ENCODE data around the gene UROC1.

The UROC1 gene

GRCh38 chr3:126519506-126520455 is 2.2 kb upstream of the UROC1 start:
- H3K27ac ChIP-seq = no peak overlapping the region
- TF ChIP-seq, protein P1, sequence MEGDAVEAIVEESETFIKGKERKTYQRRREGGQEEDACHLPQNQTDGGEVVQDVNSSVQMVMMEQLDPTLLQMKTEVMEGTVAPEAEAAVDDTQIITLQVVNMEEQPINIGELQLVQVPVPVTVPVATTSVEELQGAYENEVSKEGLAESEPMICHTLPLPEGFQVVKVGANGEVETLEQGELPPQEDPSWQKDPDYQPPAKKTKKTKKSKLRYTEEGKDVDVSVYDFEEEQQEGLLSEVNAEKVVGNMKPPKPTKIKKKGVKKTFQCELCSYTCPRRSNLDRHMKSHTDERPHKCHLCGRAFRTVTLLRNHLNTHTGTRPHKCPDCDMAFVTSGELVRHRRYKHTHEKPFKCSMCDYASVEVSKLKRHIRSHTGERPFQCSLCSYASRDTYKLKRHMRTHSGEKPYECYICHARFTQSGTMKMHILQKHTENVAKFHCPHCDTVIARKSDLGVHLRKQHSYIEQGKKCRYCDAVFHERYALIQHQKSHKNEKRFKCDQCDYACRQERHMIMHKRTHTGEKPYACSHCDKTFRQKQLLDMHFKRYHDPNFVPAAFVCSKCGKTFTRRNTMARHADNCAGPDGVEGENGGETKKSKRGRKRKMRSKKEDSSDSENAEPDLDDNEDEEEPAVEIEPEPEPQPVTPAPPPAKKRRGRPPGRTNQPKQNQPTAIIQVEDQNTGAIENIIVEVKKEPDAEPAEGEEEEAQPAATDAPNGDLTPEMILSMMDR (IDR thresholded peaks at IDR 0.05) = no peak
- no peak for TF ChIP-seq ZFX (IDR thresholded peaks at IDR 0.05; ENCODE audit: borderline replicate concordance)

GRCh38 chr3:126518779-126519177 is 1.2 kb upstream of the UROC1 start:
- no peak for TF ChIP-seq ZFX (IDR thresholded peaks at IDR 0.05; ENCODE audit: borderline replicate concordance)
- no peak overlapping the region for H3K27ac ChIP-seq

DNA sequence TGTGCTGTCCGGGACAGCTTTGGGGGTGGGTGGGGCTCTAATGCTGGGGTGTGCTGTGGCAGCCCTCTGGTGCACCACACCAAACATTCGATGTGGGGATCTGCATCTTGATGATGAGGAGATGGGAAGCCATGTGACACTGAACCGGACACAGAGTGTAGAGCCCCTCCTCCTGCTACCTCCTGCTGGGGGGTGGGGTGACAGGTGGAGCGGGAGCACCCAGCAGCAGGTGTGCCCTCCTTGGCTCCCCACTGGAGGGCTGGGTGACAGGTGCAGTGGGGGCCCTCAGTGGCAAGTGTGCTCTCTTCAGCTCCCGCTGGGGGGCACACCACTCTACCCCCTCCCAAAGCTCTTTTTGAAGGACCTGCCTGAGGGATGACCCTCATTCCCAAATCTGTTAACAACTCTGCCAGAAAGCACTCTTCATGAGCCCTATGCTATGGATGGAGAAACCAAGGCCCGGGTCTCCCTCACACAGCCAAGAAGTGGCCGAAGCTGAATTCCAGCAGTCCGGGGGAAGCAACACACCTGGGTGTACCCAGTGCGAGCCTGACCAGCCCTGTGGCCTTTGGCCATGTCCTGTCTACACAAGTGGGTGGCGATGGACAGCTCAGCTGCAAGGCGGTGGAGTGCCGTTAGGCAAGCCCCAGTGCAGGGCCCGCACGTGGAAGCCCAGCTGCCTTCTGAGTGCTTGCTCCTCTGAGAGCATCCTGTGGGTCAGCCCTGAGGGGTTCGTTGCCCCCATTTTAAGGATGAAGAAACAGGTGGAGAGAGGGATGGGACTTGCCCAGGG is 609 bp upstream of the UROC1 start:
- H3K27ac ChIP-seq = no peak overlapping the region
- no peak for TF ChIP-seq ZFX (IDR thresholded peaks at IDR 0.05; ENCODE audit: borderline replicate concordance)
- TF ChIP-seq, protein P1 (IDR thresholded peaks at IDR 0.05) = no peak

GRCh38 chr3:126516936-126517290 is 660 bp downstream of the UROC1 start:
- TF ChIP-seq, protein P1 (IDR thresholded peaks at IDR 0.05) = no peak
- no peak for TF ChIP-seq ZFX (IDR thresholded peaks at IDR 0.05; ENCODE audit: borderline replicate concordance)
- H3K27ac ChIP-seq = no peak overlapping the region

DNA sequence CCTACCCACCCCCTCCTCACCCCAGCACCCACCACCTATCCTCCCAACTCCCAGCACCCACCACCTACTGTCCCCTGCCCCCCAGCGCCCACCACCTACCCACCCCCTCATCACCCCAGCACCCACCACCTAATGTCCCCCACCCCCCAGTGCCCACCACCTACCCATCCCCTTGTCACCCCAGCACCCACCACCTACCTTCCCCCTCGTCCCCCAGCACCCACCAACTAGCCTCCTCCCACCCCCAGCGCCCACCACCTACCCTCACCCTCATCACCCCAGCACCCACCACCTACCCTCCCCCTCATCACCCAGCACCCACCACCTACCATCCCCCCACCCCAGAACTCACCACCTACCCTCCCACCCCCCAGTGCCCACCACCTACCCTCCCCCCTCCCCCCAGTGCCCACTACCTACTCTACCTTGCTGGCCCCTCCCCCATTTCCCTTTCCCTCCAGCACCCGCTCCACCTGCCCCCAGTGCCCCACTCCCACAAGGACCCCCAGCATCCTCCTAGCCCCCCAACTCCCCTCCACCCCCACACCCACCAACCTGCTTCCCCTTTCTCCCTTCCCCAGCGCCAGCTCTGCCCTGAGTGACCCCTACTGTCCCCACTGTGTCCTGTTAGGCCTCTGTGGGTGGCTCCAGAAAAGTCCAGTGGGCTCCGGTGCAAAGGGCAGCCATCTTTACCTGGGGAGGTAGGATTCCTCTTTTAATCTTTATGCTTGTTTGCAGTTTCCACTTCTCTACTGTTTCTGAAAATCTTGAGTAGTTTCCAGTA is 1.2 kb downstream of the UROC1 start:
- no peak overlapping the region for H3K27ac ChIP-seq

GRCh38 chr3:126515066-126515706 is 2.4 kb downstream of the UROC1 start:
- no peak for TF ChIP-seq ZFX (IDR thresholded peaks at IDR 0.05; ENCODE audit: borderline replicate concordance)
- TF ChIP-seq, protein P1 (IDR thresholded peaks at IDR 0.05) = no peak
- H3K27ac ChIP-seq = no peak overlapping the region

More for the DNA sequence above, 1.2 kb downstream of the UROC1 start:
- no peak for TF ChIP-seq ZFX (IDR thresholded peaks at IDR 0.05; ENCODE audit: borderline replicate concordance)
- TF ChIP-seq, protein P1 (IDR thresholded peaks at IDR 0.05) = no peak

- no peak overlapping the region for H3K27ac ChIP-seq
- no peak for TF ChIP-seq ZFX (IDR thresholded peaks at IDR 0.05; ENCODE audit: borderline replicate concordance)
These were observed 3.4 kb downstream of the UROC1 start for GRCh38 chr3:126514161-126514560.

Measured in 22Rv1 (cell line).